Muscle of leg (tissue), 11 donors: ENCODE measurements around the gene GARIN5B. TPM values are rescaled to one million over a fixed set of nuclear protein-coding genes. Genes with fewer than 3 reads are reported as not detected.
"Not testable (repeated sequence)": the region's sequence is repeated elsewhere in the genome, so short reads cannot be mapped to it uniquely, and the experiment has no call there.

Experiments used
- DNase-seq: peaks from one replicate; pipeline ENCODE4 v3.0.0; 2013
- H3K27ac ChIP-seq: one replicate; pipeline ENCODE4 v1.5.1; 2013; ENCODE audit warnings: mild to moderate bottlenecking, low read length, control low read depth
- H3K27me3 ChIP-seq: one replicate; pipeline ENCODE4 v1.6.1; 2013; ENCODE audit warnings: low read length; ENCODE audit not compliant: control insufficient read depth, insufficient read depth
- H3K36me3 ChIP-seq: one replicate; pipeline ENCODE4 v1.6.1; 2013; ENCODE audit warnings: low read length; ENCODE audit not compliant: control insufficient read depth, insufficient read depth
- H3K4me1 ChIP-seq: one replicate; pipeline ENCODE4 v1.6.1; 2013; ENCODE audit warnings: low read length; ENCODE audit not compliant: control insufficient read depth, insufficient read depth
- H3K4me3 ChIP-seq: one replicate; pipeline ENCODE4 v1.5.1; 2013; ENCODE audit warnings: low read length, control low read depth
- H3K9me3 ChIP-seq: replicated peaks from 2 replicates; pipeline ENCODE4 v1.6.1; 2013; ENCODE audit warnings: low read depth, low read length; ENCODE audit not compliant: control insufficient read depth
- WGBS: methylation state at CpG from one replicate; pipeline ENCODE4 v1.1.5; 2013; ENCODE audit warnings: missing lambda C conversion rate; ENCODE audit not compliant: insufficient coverage; 5-methylcytosine and 5-hydroxymethylcytosine counted together
- polyA plus RNA-seq, 8 donors: library from polyadenylated mRNA; unstranded; fragments of 120-200 nt; gene quantifications; one replicate each; pipeline versions ENCODE4 v1.2.1 to v1.2.3, GENCODE V29; 2013; ENCODE audit warnings: inconsistent platforms in 1 of 8, low replicate concordance in 1 of 8; ENCODE audit not compliant: insufficient read length in 8 of 8, insufficient read depth in 1 of 8
- total RNA-seq: library from RNA; stranded (reverse); fragments of 120-200 nt; gene quantifications from one replicate; pipeline ENCODE4 v1.2.4, GENCODE V29; 2013

GARIN5B gene
- total and polyA plus RNA-seq, 9 donors, result not detected

DNA sequence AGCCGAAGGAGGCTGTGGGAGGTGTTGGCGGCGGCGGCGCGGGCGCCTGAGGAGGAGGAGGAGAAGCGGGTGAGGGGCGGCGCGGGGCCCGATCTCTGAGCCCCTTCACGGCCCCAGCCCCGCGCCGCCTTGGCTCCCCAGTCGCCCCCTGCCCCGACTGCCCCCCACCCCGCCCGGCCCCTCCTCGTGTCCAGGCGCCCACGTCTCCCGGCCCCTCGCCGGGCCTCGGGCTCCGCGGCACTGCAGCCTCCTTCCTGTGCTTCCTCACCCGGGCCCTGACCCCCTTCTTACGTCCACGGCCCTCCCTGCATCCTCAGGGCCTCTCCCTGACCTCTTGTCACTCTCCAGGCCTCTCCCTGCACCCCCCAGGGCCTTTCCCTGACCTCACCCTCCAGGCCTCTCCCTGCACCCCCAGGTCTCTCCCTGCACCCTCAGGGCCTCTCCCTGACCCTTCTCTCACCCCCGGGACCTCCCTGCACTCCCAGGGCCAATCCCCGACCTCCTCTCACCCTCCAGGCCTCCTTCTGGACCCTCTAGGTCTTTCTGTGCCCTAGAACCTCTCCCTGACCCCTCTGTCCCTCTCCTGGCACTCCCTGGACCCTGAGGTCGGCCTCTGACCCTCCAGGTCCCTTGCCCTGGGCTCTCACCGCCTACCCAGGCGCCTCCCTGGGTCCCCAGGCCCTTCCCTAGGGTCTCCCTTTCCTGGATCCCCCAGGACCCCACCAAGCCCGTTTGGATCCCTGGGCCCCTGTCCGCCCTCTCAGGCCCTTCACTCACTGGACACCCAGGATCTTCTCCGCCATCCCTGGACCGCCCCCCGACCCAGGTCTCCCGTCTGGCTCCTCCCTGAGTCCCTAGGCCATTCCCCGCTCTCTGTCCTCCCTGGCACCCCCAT, 22.9 kb downstream of the GARIN5B start:
- H3K4me1 ChIP-seq, result peaks cover 43% of the 10 kb centered on the region
- H3K4me3 ChIP-seq, result peak overlapping the region; percentile 90
- H3K9me3 ChIP-seq, result no peaks in the 10 kb centered on the region
- WGBS, result 3% methylated on average over 31 of the region's 44 CpGs
- no peaks in the 10 kb centered on the region for H3K27me3 ChIP-seq
- peak overlapping the region; percentile 94 for H3K27ac ChIP-seq
- DNase-seq, result peak; percentile 57
- H3K36me3 ChIP-seq, result peaks cover 27% of the 10 kb centered on the region

DNA sequence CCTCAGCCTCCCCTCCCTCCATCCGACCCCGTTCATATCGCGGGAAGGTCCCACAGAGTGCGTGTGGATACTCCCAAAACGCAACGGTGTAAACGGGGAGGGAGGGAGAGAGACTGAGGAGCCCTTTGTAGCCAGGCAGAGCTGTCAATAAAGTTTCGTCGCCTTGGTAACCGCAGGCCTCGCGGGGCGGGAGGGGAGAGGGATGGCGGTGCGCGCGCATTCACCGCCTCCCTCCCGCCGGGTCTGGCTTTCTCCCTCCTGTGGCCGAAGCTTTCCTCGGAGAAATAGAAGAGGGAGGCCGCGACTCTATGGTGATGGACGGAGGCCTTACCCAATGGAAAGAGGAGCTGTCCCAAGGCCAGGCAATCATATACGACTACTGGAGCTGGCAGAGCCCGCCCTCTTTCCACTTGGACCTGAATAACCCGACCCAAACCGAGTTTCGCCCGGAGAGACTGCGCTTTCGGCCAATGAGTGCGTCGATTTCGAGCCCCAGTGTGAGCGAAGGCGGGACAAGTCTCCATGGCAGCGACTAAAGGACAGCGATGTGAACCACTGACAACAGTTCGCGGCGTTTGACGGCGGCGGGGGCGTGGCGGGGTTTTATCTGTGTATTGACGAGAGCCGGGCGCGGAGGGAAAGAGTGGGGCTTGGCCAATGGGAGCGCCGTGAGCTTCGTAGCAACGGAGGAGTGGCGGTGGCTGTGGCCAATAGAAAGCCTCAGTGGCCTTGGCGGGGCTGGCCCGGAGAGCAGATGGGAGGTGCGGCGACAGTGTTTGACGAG, 23.8 kb downstream of the GARIN5B start, which contains the start of gene KMT5C:
KMT5C (plus strand) TSS at position 772 of the 784 bp plus-strand sequence. CDS start 2,061 bp downstream, outside the sequence.
- Histone ChIP-seq H3K4me1 (peaks cover 34% of the 10 kb centered on the region), H3K27ac (peak within 1 kb of the TSS; percentile 94), H3K9me3 (no peaks in the 10 kb centered on the region), H3K36me3 (peaks cover 23% of the 10 kb centered on the region), H3K4me3 (peak within 1 kb of the TSS; percentile 90), H3K27me3 (no peaks in the 10 kb centered on the region)
- peak; percentile 100 for DNase-seq
- WGBS, result under 1% methylated on average over 54 of the region's 63 CpGs

DNA sequence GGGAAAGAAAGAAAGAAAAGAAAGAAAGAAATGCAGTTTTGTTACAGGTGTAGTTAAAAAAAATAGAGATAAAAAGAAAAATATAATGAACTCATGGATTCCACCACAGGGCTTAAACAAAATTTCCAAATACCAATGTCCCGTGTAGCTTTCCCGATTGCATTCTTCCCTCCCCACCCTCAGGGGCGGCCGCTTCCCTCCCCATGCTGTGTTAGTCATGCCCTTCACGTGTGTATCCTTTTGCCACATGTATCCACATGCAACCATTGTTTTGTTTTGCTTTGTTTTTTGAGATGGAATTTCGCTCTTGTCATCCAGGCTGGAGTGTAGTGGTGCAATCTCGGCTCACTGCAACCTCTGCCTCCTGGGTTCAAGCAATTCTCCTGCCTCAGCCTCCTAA, 27.0 kb downstream of the GARIN5B start:
- 93% methylated on average over 2 of the region's 7 CpGs for whole genome bisulfite sequencing
- H3K4me3 ChIP-seq, result no peak overlapping the region
- H3K4me1 ChIP-seq, result peaks cover 16% of the 10 kb centered on the region
- H3K9me3 ChIP-seq, result no peaks in the 10 kb centered on the region
- H3K27me3 ChIP-seq, result peaks cover 7% of the 10 kb centered on the region
- H3K27ac ChIP-seq, result no peak overlapping the region
- no peak for DNase-seq
- no peaks in the 10 kb centered on the region for H3K36me3 ChIP-seq

- no peak for DNase-seq
- Histone ChIP-seq H3K4me1 (peaks cover 6% of the 10 kb centered on the region), H3K4me3 (no peak overlapping the region), H3K9me3 (no peaks in the 10 kb centered on the region), H3K36me3 (no peaks in the 10 kb centered on the region), H3K27me3 (peaks cover 7% of the 10 kb centered on the region), H3K27ac (no peak overlapping the region)
- 75% methylated on average over 9 of the region's 11 CpGs for WGBS
Measured at GRCh38 chr19:55333870-55334269, 29.2 kb downstream of the GARIN5B start.

DNA sequence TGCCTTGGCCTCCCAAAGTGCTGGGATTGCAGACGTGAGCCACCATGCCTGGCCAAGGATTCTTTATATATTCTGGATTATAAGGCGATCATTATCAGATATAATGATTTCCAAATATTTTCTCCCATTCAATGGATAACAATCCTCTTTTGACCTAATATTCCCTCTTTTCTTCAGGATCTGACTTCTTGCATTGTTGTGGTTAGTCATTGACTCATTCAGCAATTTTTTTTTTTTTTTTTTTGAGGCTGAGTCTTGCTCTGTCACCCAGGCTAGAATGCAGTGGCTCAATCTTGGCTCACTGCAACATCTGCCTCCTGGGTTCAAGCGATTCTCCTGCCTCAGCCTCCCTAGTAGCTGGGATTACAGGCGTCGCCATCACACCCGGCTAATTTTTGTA, 33.3 kb downstream of the GARIN5B start:
- H3K4me3 ChIP-seq, H3K36me3 ChIP-seq, H3K27me3 ChIP-seq, H3K9me3 ChIP-seq, H3K4me1 ChIP-seq, DNase-seq, H3K27ac ChIP-seq: not testable (repeated sequence)
- WGBS, result 100% methylated on average over 1 of the region's 6 CpGs

- DNase-seq, H3K4me1 ChIP-seq, H3K9me3 ChIP-seq, H3K4me3 ChIP-seq, H3K36me3 ChIP-seq, H3K27ac ChIP-seq, H3K27me3 ChIP-seq: not testable (repeated sequence)
- 67% methylated on average over 1 of the region's 4 CpGs for WGBS
Measured at GRCh38 chr19:55328774-55329318, 34.2 kb downstream of the GARIN5B start.

DNA sequence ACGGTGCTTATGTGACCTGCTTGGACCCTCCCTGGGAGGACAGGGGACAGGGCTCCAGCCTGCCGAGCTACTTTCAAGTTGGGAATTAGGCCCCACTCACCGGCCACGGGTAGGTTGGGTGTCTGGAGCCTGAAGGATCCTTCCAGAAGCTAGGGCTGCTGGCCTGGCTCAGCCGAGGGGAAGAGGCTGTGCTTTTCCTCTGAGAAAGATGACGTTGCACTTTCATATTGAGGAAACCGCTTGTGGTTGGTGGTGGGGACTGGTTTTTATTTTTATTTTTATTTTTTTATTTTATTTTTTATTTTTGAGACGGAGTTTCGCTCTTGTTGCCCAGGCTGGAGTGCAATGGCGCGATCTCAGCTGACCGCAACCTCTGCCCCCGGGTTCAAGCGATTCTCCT, 37.9 kb downstream of the GARIN5B start, which contains the start of gene TMEM150B:
TMEM150B (minus strand) TSS at position 170 of the 400 bp plus-strand sequence. CDS start 4,305 bp downstream, outside the sequence.
- peak within 1 kb of the TSS; percentile 29 for H3K27ac ChIP-seq
- H3K27me3 ChIP-seq, result peaks cover 2% of the 10 kb centered on the region
- 50% methylated on average over 2 of the region's 14 CpGs for WGBS
- no peak within 1 kb of the TSS for H3K4me3 ChIP-seq
- no peak for DNase-seq
- no peaks in the 10 kb centered on the region for H3K4me1 ChIP-seq
- H3K9me3 ChIP-seq, result no peaks in the 10 kb centered on the region
- H3K36me3 ChIP-seq, result no peaks in the 10 kb centered on the region

DNA sequence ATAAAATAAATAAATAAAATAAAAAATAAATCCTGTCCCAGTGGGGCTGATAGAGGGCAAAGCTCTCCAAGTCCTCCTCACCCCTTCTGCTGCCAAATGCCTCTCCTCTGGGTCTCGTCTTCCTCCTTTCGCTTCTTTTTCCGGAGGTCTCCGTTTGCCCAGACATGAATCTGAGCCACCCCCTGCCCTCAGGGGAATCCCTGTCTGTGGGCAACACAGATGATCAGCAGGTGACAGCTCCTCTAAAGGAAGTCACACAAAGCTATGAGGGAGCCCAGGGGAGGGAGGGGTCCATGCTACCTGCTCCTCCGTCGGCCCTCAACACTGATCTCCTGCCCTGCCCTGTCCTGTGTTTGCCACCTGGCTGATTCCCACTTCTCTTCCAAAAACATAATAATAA, 38.4 kb downstream of the GARIN5B start:
- H3K27me3 ChIP-seq, result peaks cover 7% of the 10 kb centered on the region
- H3K27ac ChIP-seq, result peak overlapping the region; percentile 29
- H3K9me3 ChIP-seq, result no peaks in the 10 kb centered on the region
- DNase-seq, result no peak
- no peak overlapping the region for H3K4me3 ChIP-seq
- peaks cover 5% of the 10 kb centered on the region for H3K4me1 ChIP-seq
- 60% methylated on average over 3 of the region's 6 CpGs for WGBS
- H3K36me3 ChIP-seq, result no peaks in the 10 kb centered on the region

- H3K4me3 ChIP-seq, result no peak overlapping the region
- H3K36me3 ChIP-seq, result no peaks in the 10 kb centered on the region
- 42% methylated on average over 10 of the region's 12 CpGs for WGBS
- H3K9me3 ChIP-seq, result no peaks in the 10 kb centered on the region
- H3K27ac ChIP-seq, result no peak overlapping the region
- H3K27me3 ChIP-seq, result peaks cover 7% of the 10 kb centered on the region
- DNase-seq, result no peak
- peaks cover 5% of the 10 kb centered on the region for H3K4me1 ChIP-seq
Measured at GRCh38 chr19:55322204-55322885, 40.7 kb downstream of the GARIN5B start.
